SK-N-MC (cell line): ENCODE results near the gene ZNF148.

Experiments
- DNase-seq: peaks from one replicate; pipeline ENCODE4 v3.0.0-alpha.2; 2011; ENCODE audit warnings: low read depth, low spot score
- H3K27ac ChIP-seq: fragments of 200-600 bp; sonication (generic); 2 replicates; pipeline ENCODE4 v1.5.1; 2016; ENCODE audit warnings: mixed run types
- H3K36me3 ChIP-seq: fragments of 200-600 bp; sonication (generic); 2 replicates; pipeline ENCODE4 v1.6.1; 2017; ENCODE audit warnings: antibody characterized with exemption, low read length, mixed read lengths; ENCODE audit not compliant: insufficient read depth
- H3K4me3 ChIP-seq: fragments of 200-600 bp; sonication (generic); 2 replicates; pipeline ENCODE4 v1.5.1; 2016
- H3K9ac ChIP-seq: fragments of 200-600 bp; sonication (generic); 2 replicates; pipeline ENCODE4 v1.8.0; 2017; ENCODE audit warnings: mixed run types, mixed read lengths; ENCODE audit not compliant: insufficient read length
- H3K9me3 ChIP-seq: fragments of 200-600 bp; sonication (generic); 2 replicates; pipeline ENCODE4 v1.6.1; 2017; ENCODE audit warnings: low read depth, mild to moderate bottlenecking, antibody characterized with exemption, low read length, moderate library complexity, mixed read lengths
- EZH2 ChIP-seq: fragments of 200-600 bp; sonication (generic); IDR thresholded peaks from one replicate; pipeline ENCODE4 v1.6.1; 2017; ENCODE audit warnings: antibody characterized with exemption
- FOXP2 ChIP-seq: optimal IDR thresholded peaks from 2 replicates; pipeline ENCODE3; 2011; ENCODE audit warnings: mild to moderate bottlenecking, moderate library complexity; ENCODE audit not compliant: insufficient read depth; ENCODE audit errors: extremely low read length, control extremely low read depth
- POLR2AphosphoS5 ChIP-seq: IDR thresholded peaks from 2 replicates; pipeline ENCODE4 v1.6.1; 2012; ENCODE audit warnings: mild to moderate bottlenecking, low read depth, low read length, borderline replicate concordance

The ZNF148 gene

DNA sequence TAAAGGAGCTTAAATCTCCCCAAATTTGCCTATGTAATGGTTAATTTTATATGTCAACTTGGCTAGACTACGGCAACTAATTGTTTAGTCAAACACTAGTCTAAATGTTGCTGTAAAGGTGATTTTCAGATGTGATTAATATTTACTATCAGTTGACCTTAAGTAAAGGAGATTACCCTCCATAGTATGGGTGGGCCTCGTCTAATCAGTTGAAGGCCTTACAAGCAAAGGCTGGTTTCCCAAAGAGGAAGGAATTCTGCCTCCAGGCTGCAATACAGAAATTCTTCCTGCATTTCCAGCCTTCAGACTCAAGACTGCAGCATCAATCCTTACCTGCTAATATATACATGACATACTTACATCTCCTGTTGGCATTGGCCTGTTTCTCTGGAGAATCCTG is 186.2 kb downstream of the ZNF148 start:
- DNase-seq = no peak
- H3K9me3 ChIP-seq = no peaks in the 10 kb centered on the region
- no peaks in the 10 kb centered on the region for H3K36me3 ChIP-seq
- no peak overlapping the region for H3K27ac ChIP-seq
- TF ChIP-seq FOXP2 (no peak), EZH2 (no peak), POLR2AphosphoS5 (no peak)
- H3K9ac ChIP-seq = no peak overlapping the region
- H3K4me3 ChIP-seq = no peak overlapping the region

DNA sequence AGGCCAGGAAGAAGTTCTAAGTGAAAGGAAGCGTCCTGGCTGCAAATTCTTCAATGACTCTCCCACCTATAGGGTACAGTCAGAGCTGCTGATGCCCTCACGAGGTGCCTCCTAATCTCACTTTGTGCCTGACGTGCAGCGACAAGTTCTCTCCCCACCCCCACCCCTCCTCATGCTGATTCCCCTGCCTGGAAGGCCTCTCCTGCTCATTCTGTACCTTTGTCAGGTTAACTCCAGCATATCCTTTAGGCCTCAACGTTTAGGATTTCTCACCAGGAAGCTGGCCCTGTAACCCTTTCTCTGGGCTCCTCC is 187.6 kb downstream of the ZNF148 start:
- DNase-seq = no peak
- Histone ChIP-seq H3K9me3 (no peaks in the 10 kb centered on the region), H3K9ac (no peak overlapping the region), H3K36me3 (no peaks in the 10 kb centered on the region), H3K27ac (no peak overlapping the region), H3K4me3 (no peak overlapping the region)
- no peak for TF ChIP-seq FOXP2
- TF ChIP-seq EZH2 = no peak
- no peak for TF ChIP-seq POLR2AphosphoS5

DNA sequence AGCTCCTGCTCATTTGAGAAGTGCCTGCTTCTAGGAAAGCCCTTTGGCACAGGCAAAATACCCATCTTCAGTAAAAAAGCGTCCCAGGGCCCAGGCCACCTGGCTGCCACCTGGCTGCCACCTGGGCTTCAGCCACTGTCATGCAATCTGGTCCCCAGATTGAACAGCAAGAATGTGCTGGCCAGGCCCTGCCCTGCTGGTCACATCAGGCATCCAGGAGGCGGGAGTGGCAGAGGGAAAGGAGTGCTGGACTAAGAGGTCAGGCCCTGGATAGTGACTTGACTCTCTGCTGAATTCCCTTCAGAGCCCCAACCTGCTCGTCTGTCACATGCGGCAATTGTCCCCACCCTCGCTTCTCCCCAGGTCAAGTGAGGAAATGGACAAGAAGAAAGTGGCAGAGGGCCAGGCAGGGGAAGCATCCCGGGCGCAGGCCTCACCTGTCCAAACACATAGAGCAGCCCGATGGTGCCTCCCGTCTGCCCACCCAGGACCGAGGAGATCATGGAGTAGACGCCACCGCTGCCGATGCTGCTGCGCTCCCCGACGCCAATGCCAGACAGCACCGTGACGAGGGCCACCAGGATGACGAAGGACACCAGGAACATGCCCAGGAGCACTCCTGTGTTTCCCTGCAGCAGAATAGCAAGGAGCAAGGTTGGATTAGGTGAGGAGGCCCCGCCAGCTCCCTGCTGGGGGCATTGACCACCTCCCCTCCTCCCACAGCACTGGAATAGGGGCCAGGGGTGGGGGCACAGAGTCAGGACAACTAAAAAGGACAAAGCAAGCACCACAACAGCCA is 188.1 kb downstream of the ZNF148 start:
- DNase-seq = no peak
- peak overlapping the region; percentile 78 for H3K27ac ChIP-seq

DNA sequence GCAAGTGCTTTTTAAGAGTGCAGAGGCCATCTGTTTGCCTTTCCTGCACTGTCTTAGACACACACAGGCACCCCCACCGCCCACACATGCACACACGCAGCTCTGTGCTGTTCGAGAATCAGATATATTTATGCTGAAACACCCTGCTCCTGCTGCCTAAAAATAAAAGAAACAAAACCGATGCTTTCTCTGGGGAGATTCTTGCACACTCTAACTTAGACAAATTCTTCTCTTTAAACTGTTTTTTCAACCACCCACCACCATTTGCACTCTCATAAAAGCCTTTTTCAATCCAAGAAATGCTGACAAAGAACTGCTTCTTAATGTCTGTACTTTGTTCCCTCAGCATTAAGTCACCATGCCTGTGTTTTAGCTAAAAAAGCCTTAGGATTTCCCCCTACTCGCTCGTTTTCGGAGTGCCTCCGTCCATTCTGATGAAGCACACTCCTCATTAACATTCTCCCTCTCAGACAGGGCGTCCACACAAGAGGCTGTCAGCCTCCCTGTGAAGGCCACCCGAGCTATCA is 188.8 kb downstream of the ZNF148 start:
- Histone ChIP-seq H3K9me3 (no peaks in the 10 kb centered on the region), H3K4me3 (peak overlapping the region; percentile 49), H3K9ac (peak overlapping the region; percentile 30), H3K27ac (peak overlapping the region; percentile 78), H3K36me3 (no peaks in the 10 kb centered on the region)
- peak; percentile 44 for DNase-seq
- TF ChIP-seq FOXP2 (no peak), EZH2 (no peak), POLR2AphosphoS5 (no peak)

More for the DNA sequence above, 188.1 kb downstream of the ZNF148 start:
- Histone ChIP-seq H3K9ac (peak overlapping the region; percentile 30), H3K9me3 (no peaks in the 10 kb centered on the region), H3K4me3 (no peak overlapping the region), H3K36me3 (no peaks in the 10 kb centered on the region)
- TF ChIP-seq EZH2 (no peak), POLR2AphosphoS5 (no peak), FOXP2 (no peak)

DNA sequence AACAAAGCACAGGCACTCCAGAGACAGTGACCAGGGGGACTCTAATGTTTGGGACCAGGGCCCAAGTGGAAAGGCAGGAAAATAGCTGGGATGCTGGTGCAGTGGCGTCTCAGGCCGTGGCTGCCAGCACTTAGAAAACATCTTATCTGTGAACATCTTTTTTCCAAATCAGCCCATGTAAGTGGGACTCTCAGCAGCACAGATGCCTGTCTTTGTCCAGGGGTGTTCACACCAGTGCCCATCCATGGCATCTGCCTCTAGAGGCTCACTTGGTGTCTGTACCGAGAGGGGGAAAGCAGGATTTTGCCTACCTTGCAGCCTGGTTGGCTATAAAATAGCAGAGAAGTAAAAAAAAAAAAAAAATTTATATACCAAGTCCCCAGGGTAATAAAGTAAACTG is 189.3 kb downstream of the ZNF148 start:
- no peaks in the 10 kb centered on the region for H3K36me3 ChIP-seq
- peak overlapping the region; percentile 78 for H3K27ac ChIP-seq
- DNase-seq = no peak
- TF ChIP-seq EZH2 (no peak), FOXP2 (no peak), POLR2AphosphoS5 (no peak)
- H3K4me3 ChIP-seq = peak overlapping the region; percentile 49
- peak overlapping the region; percentile 30 for H3K9ac ChIP-seq
- no peaks in the 10 kb centered on the region for H3K9me3 ChIP-seq

DNA sequence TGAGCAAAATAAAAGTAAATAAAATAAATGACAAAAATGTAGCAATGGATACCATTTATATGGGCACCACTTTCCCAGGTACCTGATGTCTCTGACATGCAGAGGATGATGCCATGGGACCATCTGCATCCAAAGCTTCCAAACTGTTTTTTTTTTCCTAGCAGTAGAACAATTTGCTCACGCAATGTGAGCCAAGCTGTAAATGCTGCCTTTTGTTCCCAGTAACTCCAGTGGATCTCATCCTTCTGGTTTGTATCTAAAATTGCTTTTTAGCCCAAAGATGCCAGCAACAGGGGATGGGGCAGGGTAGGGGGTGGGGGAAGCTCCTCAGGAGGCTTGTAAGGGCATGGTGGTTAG is 195.3 kb downstream of the ZNF148 start:
- Histone ChIP-seq H3K4me3 (no peak overlapping the region), H3K36me3 (no peaks in the 10 kb centered on the region), H3K9me3 (no peaks in the 10 kb centered on the region), H3K27ac (no peak overlapping the region), H3K9ac (no peak overlapping the region)
- DNase-seq = no peak
- no peak for TF ChIP-seq EZH2
- TF ChIP-seq POLR2AphosphoS5 = no peak
- no peak for TF ChIP-seq FOXP2

DNA sequence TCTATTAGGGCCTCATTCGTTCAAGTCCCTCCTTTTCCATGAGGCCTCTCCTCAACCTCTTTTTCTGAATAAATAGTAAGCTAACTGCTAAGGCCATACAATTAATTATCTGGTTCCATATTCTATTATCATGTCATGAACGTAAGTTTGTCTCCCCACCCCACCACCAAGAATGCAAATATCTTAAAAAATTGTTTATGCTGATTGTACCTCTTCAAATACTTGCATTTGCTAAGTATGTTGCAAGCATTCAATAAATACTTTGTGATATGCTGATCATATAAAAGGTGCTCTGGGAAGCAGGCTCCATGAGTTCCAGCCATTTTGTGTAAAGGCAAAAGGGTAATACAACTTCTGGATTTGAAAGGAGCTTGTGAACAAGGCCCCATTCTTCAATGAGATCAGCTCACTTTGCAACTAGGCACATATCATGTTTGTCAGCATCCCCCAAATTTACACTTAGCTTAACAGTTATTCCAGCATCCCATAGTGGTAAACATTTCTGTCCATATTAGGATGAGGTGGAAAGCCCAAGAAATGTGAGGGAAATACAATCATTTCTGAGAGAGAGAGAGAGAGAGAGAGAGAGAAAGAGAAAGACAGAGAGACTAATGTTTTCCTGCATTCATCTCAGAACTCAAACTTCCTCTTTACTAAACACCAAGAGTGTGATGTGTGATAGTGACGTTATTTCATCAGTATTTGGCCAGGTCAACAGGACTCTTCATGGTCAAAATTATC is 195.8 kb downstream of the ZNF148 start:
- no peaks in the 10 kb centered on the region for H3K36me3 ChIP-seq
- no peak overlapping the region for H3K4me3 ChIP-seq
- DNase-seq = no peak
- no peak for TF ChIP-seq POLR2AphosphoS5
- no peak for TF ChIP-seq FOXP2
- TF ChIP-seq EZH2 = no peak
- H3K9ac ChIP-seq = no peak overlapping the region
- no peaks in the 10 kb centered on the region for H3K9me3 ChIP-seq
- no peak overlapping the region for H3K27ac ChIP-seq

DNA sequence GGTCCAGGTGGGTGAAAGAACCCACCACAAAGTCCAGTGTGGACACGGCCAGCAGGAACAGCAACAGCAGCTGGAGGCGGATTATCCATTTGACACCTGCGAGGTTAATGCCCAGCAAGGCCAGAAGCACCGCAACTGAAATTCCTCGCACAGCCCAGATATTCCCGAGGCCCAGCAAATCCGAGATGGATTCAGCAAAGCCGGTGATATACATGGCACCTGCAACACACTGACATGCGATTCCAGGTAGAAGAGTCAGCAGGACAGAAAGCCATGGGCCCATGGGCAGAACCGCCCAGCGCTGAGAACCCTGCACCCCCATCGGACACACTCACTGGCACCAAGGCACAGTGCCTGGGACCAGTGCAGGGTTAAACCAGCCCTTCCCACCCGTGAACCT is 197.4 kb downstream of the ZNF148 start:
- Histone ChIP-seq H3K36me3 (no peaks in the 10 kb centered on the region), H3K9ac (no peak overlapping the region), H3K27ac (no peak overlapping the region), H3K4me3 (no peak overlapping the region), H3K9me3 (no peaks in the 10 kb centered on the region)
- no peak for DNase-seq
- TF ChIP-seq EZH2 (no peak), POLR2AphosphoS5 (no peak), FOXP2 (no peak)
